HTERT RPE-1 (cell line): Measurements from ENCODE around the gene C3orf18.

Experiments
- in situ Hi-C: fragments of 300-500 bp; cut with MboI; formaldehyde crosslinking; loops from 4 replicates; pipeline ENCODE4 v1.14.3; 2020; ENCODE audit warnings: low sequenced_read_pairs

Gene C3orf18

GRCh38 chr3:50604110-50604621 is 36.6 kb upstream of the C3orf18 start:
- in situ Hi-C loops: no loop called here

- in situ Hi-C loops: no loop called here
These were observed 35.9 kb upstream of the C3orf18 start for GRCh38 chr3:50603261-50604109.

GRCh38 chr3:50602595-50603191 is 35.1 kb upstream of the C3orf18 start:
- in situ Hi-C loops: no loop called here

GRCh38 chr3:50600841-50601591 is 33.5 kb upstream of the C3orf18 start:
- in situ Hi-C loops: no loop called here

- in situ Hi-C loops: no loop called here
These were observed 32.7 kb upstream of the C3orf18 start for GRCh38 chr3:50600141-50600753.

GRCh38 chr3:50599716-50600118 is 32.2 kb upstream of the C3orf18 start:
- in situ Hi-C loops: no loop called here

- in situ Hi-C loops: no loop called here
These were observed 31.7 kb upstream of the C3orf18 start for GRCh38 chr3:50599115-50599715.

- in situ Hi-C loops: no loop called here
These were observed 26.8 kb upstream of the C3orf18 start for GRCh38 chr3:50594253-50594785.

GRCh38 chr3:50592568-50592967 is 25.0 kb upstream of the C3orf18 start:
- in situ Hi-C loops: no loop called here

GRCh38 chr3:50591196-50591741 is 23.7 kb upstream of the C3orf18 start:
- in situ Hi-C loops: no loop called here

- in situ Hi-C loops: no loop called here
These were observed 21.3 kb upstream of the C3orf18 start for GRCh38 chr3:50588759-50589433.

- in situ Hi-C loops: no loop called here
These were observed 20.5 kb upstream of the C3orf18 start for GRCh38 chr3:50587806-50588758.

- in situ Hi-C loops: no loop called here
These were observed 19.8 kb upstream of the C3orf18 start for GRCh38 chr3:50587373-50587772.

GRCh38 chr3:50586763-50587070 is 19.2 kb upstream of the C3orf18 start:
- in situ Hi-C loops: no loop called here

- in situ Hi-C loops: no loop called here
These were observed 18.6 kb upstream of the C3orf18 start for GRCh38 chr3:50585919-50586762.

GRCh38 chr3:50584391-50584790 is 16.8 kb upstream of the C3orf18 start:
- in situ Hi-C loops: no loop called here

- in situ Hi-C loops: no loop called here
These were observed 16.4 kb upstream of the C3orf18 start for GRCh38 chr3:50583897-50584296.

- in situ Hi-C loops: no loop called here
These were observed 14.5 kb upstream of the C3orf18 start for GRCh38 chr3:50582083-50582482.
